NCI-H748 treated with DMSO at 0.1 percent for 48 hours (cell line): ENCODE results near the gene EMC9.

ENCODE experiments used
- DNase-seq: peaks from one replicate; lab custom pipeline; 2025; lab: John Stamatoyannopoulos, UW

EMC9 gene

DNA sequence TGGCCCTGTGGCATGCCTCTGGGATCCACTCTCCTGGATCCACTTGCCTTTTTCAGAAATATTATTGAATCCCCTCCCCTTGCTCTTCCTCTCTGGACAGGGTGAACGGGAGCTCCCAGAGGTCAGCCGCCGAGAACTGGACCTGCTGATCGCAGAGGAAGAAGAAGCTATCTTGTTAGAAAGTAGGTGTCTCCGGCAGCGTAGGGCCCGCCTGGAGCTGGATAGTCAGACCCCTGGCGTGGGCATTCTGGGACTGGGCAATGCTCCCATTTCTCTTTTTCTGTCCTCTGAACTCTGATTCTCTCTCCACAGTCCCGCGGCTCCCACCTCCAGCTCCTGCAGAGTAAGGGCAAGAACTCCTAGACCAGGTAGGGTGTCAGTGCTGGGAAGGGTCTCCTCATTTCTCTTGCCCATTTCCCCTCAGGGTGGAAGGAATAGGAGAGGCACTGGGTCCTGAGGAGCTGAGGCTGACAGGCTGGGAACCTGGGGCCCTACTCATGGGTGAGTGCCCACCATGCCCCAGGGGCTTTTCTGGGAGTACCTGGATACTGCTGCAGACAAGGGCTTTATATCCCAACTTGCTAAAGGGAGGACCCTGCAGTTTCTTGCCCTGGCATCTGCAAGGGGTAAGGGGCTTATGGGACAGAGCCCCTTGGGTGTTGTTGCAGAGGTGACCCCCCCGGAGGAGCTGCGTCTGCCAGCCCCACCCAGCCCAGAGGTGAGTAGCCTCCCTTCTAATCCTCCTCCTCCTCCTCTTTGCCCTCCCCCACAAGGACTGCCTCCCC, 35.8 kb upstream of the EMC9 start:
- DNase-seq, result no peak

DNA sequence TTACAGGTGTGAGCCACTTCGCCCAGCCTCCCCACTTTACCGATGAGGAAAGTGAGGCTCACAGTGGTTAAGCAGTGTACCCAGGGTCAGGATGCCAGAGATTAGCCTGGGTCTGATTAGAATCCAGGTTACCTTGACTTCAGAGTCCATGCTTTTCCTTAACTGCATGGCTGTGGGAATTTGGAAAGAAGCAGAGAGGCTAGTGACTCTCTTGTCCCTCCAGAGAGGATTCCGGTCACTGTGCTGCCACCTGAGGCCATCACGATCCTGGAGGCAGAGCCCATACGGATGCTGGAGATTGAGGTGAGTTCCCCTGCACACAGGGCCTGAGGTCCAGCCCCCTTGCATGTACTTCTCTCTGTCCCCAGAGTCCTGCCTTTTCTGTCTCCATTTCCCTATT, 35.2 kb upstream of the EMC9 start:
- DNase-seq, result no peak

DNA sequence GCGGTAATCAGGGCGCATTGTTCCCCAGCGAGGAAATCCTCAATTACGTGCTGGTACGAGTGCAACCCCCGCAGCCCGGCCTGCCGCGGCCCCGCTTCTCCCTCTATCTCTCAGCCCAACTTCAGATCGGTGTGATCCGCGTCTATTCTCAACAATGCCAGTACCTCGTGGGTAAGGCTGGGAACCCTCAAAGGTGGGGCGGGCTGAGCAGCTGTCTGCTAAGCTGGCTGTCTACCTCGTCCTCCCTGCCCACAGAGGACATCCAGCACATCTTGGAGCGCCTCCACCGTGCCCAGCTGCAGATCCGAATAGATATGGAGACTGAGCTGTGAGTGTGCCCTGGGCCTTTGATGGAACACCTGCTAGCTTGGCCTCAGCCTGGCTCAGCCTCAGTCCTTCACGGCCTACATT, 31.5 kb upstream of the EMC9 start:
- no peak for DNase-seq

- no peak for DNase-seq
Measured at GRCh38 chr14:24172261-24172860, 31.0 kb upstream of the EMC9 start.

DNA sequence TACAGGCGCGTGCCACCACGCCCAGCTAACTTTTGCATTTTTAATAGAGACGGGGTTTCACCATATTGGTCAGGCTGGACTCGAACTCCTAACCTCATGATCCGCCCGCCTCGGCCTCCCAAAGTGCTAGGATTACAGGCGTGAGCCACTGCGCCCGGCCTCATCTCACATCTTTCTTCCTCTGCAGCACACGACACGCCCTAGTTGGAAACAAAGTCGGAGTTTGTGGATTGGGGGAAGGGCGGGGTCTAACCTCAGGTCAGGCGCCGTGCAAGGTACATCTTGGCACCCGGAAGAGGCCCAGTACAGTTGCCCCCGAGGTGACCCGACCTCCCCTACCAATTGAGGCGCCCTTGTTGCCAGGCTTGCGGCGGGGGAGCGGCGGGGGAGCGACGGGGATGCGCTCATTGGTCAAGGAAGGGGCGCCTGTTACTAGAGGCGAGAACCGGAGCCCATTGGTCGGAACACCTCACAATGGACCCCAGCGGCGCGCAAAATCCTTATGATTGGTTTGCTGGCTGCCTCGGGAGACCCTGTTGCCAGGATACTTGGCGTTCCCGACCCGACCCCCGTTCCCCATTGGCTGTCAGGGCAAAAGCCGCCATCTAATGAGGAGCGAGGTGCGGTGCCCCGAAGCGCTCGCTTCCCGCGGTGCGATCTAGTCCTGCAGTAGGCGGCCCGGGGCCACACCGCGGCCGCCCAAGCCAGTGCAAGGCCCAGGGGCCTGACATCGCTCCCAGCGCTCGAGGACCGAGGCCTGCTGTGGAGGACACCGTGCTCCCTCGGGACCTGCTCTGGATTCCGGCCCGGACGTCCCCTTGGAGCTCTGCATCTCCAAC, 30.2 kb upstream of the EMC9 start, which contains the start of gene REC8:
TSS of gene REC8 (plus strand) at position 659 of the 839 bp plus-strand sequence. CDS start 473 bp downstream, outside the sequence.
- DNase-seq, result peak; percentile 84

DNA sequence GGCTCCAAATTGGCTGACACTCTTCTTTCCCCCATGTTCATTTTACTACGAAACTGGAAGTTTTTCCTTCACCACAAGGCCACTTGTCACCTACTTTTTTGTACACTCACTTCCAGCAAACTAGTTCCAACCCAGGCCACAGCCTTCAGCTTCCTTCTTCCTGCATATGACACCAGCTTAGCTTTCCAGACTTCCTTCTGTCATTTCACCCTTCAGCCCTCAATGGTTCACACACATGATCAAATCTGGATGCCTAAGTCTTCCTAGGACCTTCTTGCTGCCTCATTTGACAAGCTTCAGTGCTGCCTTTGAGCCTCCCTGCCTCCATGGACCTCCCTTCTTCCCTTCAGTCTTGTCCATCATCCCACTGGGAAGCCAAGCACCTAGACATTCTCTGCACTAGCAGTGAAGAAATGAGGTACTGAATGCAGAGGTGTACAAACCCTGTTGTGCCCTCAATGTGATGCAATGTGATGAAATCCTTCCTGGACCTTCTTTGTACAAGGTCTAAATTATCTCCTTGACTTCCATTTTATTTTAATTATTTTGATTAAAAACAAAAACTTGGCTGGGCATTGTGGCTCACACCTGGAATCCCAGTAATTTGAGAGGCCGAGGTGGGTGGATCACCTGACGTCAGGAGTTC, 26.2 kb upstream of the EMC9 start:
- DNase-seq, result no peak

DNA sequence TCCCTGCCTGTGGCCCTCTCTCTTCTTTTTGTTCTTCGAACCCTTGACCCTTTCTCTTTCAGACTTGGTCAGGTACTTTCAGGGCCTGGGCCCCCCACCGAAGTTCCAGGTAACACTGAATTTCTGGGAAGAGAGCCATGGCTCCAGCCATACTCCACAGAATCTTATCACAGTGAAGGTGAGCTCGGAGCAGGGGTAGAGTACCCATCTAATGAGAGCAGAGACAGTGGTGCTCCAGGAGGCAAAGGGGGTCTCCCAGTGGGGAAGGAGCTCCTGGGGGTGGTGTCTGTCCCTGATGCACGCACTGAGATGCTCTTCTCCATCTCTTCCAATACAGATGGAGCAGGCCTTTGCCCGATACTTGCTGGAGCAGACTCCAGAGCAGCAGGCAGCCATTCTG, 24.4 kb upstream of the EMC9 start:
- no peak for DNase-seq

DNA sequence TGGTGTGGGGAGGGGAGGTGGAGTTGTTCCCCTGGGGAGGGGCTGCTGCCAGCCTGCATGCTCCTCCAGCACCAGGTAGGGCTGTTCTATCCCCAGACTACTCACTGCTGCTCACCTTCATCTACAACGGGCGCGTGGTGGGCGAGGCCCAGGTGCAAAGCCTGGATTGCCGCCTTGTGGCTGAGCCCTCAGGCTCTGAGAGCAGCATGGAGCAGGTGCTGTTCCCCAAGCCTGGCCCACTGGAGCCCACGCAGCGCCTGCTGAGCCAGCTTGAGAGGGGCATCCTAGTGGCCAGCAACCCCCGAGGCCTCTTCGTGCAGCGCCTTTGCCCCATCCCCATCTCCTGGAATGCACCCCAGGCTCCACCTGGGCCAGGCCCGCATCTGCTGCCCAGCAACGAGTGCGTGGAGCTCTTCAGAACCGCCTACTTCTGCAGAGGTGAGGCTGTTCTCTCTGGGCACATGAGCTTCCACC, 23.2 kb upstream of the EMC9 start:
- no peak for DNase-seq

- DNase-seq, result no peak
Measured at GRCh38 chr14:24162093-24162492, 20.7 kb upstream of the EMC9 start.

GRCh38 chr14:24160850-24161804, 19.7 kb upstream of the EMC9 start, which contains the start of gene IRF9:
TSS of gene IRF9 (plus strand) at chr14:24161265. CDS start at chr14:24162145, 880 bp downstream.
- DNase-seq, result peak; percentile 94

GRCh38 chr14:24160499-24160849, 19.1 kb upstream of the EMC9 start:
- no peak for DNase-seq

GRCh38 chr14:24159777-24160498, 18.5 kb upstream of the EMC9 start:
- DNase-seq, result no peak

- no peak for DNase-seq
Measured at GRCh38 chr14:24157331-24157730, 15.9 kb upstream of the EMC9 start.

- no peak for DNase-seq
Measured at GRCh38 chr14:24156840-24157239, 15.4 kb upstream of the EMC9 start.

DNA sequence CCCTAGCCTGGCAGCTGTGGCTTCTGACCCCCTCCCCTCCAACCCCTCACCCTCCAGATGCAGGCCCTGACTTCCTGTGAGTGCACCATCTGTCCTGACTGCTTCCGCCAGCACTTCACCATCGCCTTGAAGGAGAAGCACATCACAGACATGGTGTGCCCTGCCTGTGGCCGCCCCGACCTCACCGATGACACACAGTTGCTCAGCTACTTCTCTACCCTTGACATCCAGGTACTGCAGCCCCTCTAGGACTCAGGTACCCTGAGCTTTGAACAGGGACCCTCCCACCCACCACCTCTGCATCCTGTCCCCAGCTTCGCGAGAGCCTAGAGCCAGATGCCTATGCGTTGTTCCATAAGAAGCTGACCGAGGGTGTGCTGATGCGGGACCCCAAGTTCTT, 13.7 kb upstream of the EMC9 start:
- no peak for DNase-seq

DNA sequence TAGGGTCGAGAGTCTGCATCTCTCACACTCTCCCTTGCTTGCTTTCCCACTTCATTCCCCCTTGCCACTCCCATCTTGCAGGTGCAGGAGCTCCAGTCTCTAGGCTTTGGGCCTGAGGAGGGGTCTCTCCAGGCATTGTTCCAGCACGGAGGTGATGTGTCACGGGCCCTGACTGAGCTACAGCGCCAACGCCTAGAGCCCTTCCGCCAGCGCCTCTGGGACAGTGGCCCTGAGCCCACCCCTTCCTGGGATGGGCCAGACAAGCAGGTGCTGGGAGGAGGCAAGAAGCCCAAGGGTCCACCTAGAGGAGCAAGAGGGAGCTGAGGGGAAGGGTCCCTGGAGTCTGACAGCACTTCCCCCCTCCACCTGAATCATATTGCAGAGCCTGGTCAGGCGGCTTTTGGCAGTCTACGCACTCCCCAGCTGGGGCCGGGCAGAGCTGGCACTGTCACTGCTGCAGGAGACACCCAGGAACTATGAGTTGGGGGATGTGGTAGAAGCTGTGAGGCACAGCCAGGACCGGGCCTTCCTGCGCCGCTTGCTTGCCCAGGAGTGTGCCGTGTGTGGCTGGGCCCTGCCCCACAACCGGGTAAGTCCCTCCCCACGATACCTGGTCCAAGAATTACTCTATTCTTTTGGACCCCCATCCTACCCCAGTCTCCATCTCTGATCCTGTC, 10.2 kb upstream of the EMC9 start:
- no peak for DNase-seq

DNA sequence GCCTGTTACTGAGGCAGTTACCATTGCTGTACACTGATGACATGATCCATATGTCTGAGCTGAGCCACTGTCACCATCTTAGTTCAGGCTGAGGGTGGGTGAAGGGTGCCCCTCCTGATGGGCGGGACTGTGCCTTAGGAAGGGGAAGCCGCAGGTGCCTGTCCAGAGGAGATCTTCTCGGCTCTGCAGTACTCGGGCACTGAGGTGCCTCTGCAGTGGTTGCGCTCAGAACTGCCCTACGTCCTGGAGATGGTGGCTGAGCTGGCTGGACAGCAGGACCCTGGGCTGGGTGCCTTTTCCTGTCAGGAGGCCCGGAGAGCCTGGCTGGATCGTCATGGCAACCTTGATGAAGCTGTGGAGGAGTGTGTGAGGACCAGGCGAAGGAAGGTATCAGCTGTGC, 9.6 kb upstream of the EMC9 start:
- no peak for DNase-seq

- DNase-seq, result no peak
Measured at GRCh38 chr14:24150567-24150966, 9.2 kb upstream of the EMC9 start.

- no peak for DNase-seq
Measured at GRCh38 chr14:24150061-24150460, 8.7 kb upstream of the EMC9 start.
